HPDE6-E6E7 (cell line): ENCODE results near the gene VPS13D.
"Not testable (repeated sequence)": the region's sequence is repeated elsewhere in the genome, so short reads cannot be mapped to it uniquely, and the experiment has no call there.

ENCODE experiments used
- DNase-seq: peaks from one replicate; pipeline ENCODE4 v3.0.0; 2011; ENCODE audit warnings: missing footprints; ENCODE audit errors: extremely low spot score

Gene VPS13D

GRCh38 chr1:12196641-12197482, 33.0 kb upstream of the VPS13D start:
- no peak for DNase-seq

DNA sequence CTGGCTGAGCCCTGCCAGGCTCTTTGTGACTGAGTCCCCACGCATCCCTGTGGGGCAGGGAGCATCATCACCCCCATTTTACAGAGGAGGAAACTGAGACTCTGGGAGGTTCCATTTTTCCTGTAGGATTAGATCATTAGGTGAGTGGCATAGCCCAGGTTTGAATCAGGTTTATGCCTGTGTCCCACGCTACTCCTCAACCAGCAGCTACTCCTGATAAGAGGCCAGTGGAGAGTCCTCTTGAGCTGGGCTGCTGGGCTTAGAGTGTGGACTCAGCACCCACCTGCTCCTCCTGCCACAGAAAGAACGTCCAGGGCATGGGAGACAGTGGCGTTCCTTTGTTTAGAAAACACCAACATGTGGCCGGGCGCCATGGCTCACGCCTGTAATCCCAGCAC, 32.3 kb upstream of the VPS13D start:
- no peak for DNase-seq

DNA sequence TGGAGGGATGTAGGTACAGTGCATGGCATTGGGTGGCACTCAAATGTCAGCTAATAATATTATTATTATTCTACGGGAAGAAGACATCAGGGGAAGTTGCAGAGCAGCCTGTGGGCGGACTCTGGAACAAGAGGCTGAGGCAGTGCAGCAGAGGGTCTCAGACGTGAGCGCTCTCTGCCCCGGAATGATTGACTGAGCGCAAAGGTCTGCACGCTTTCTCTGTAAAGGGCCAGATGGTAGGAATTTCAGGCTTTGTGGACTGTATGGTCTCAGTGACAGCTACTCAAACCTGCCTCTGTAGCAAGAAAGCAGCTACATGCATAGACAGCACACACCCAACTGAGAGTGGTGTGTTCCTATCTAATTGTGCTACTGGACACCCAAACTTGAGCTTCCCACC, 29.6 kb upstream of the VPS13D start:
- DNase-seq = no peak

GRCh38 chr1:12201352-12202189, 28.3 kb upstream of the VPS13D start:
- no peak for DNase-seq

- no peak for DNase-seq
Observed at GRCh38 chr1:12202190-12202497, 27.7 kb upstream of the VPS13D start.

- no peak for DNase-seq
Observed at GRCh38 chr1:12202577-12202976, 27.3 kb upstream of the VPS13D start.

GRCh38 chr1:12203216-12204007, 26.4 kb upstream of the VPS13D start:
- no peak for DNase-seq

DNA sequence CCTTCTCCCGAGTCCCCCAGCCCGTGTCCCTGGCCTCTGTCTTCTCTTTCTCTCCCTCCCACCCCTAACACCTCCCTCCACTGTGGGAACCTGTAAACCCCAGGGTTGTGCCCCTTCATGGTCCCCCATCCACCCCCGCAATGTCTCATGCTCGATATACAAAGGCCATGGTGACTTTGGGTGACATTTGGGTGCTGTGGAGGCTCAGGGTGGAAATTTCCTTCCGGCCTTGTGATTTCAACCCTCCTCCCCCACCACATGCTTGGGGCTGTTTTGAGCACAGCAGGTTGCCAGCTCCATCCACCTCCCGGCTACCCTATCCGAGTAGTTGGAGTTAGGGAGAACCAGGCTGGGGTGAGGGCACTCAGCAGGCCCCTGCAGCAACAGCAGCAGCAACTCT, 25.7 kb upstream of the VPS13D start:
- no peak for DNase-seq

- DNase-seq = no peak
Observed at GRCh38 chr1:12204754-12205658, 24.8 kb upstream of the VPS13D start.

DNA sequence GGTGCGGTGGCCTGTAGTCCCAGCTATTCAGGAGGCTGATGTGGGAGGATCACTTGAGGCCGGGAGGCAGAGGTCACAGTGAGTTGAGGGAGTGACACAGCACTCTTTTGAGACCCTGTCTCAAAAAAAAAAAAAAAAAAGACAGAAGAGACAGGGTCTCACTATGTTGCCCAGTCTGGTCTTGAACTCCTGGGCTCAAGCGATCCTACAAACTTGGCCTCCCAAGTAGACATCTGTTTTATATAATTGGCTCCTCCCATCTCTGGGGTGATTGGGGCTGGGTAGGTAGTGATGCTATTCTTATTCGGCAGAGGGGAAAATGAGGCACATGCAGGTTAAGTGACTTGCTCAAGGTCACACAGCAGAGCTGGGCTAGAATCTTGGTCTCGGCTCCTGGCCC, 23.6 kb upstream of the VPS13D start:
- no peak for DNase-seq

DNA sequence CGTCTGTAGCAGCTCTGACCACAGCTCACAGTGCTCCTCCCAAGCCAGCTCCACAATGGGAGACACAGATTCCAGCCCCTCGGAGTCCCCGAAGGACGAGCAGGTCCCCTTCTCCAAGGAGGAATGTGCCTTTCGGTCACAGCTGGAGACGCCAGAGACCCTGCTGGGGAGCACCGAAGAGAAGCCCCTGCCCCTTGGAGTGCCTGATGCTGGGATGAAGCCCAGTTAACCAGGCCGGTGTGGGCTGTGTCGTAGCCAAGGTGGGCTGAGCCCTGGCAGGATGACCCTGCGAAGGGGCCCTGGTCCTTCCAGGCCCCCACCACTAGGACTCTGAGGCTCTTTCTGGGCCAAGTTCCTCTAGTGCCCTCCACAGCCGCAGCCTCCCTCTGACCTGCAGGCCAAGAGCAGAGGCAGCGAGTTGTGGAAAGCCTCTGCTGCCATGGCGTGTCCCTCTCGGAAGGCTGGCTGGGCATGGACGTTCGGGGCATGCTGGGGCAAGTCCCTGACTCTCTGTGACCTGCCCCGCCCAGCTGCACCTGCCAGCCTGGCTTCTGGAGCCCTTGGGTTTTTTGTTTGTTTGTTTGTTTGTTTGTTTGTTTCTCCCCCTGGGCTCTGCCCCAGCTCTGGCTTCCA, 22.9 kb upstream of the VPS13D start:
- DNase-seq = no peak

DNA sequence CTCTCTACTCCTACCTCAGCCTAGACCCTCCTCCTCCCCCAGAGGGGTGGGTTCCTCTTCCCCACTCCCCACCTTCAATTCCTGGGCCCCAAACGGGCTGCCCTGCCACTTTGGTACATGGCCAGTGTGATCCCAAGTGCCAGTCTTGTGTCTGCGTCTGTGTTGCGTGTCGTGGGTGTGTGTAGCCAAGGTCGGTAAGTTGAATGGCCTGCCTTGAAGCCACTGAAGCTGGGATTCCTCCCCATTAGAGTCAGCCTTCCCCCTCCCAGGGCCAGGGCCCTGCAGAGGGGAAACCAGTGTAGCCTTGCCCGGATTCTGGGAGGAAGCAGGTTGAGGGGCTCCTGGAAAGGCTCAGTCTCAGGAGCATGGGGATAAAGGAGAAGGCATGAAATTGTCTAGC, 21.6 kb upstream of the VPS13D start:
- DNase-seq = no peak

DNA sequence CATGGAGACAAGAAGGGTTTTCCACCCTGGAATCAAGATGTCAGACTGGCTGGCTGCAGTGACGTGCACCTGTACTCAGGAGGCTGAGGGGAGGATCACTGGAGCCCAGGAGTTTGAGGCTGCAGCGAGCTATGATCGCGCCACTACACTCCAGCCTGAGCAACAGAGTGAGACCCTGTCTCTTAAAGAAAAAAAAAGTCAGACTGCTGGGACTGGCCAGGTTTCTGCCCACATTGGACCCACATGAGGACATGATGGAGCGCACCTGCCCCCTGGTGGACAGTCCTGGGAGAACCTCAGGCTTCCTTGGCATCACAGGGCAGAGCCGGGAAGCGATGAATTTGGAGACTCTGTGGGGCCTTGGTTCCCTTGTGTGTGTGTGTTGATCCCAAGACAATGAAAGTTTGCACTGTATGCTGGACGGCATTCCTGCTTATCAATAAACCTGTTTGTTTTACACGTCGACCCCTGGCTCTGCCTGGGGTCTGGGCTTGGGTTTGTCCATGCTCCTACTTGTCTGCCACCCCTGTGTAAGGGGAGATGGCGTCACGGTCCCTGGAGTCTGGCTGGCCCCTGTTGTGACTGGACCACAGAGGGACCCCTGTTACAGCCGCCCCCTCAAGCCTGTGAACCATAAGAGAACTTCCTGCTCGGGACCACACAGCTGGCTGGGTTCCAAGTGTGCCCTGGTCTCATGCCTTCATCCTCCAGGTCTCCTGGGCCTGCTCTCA, 20.9 kb upstream of the VPS13D start:
- DNase-seq = peak; percentile 71

DNA sequence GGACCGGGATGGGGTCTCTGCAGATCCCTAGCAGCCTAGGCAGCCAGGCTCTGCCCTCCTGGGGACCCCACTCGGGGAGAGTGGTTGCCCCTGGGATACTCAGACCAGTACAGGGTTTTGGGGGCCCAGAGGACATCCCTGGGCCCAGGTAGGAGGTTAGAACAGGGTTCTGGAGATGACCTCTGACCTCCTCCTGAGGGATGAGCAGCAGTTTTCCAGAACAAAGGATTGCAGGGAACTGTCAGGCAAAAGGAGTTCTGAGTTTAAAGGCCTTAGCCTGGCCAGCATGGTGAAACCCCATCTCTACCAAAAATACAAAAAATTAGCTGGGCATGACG, 20.4 kb upstream of the VPS13D start:
- no peak for DNase-seq

DNA sequence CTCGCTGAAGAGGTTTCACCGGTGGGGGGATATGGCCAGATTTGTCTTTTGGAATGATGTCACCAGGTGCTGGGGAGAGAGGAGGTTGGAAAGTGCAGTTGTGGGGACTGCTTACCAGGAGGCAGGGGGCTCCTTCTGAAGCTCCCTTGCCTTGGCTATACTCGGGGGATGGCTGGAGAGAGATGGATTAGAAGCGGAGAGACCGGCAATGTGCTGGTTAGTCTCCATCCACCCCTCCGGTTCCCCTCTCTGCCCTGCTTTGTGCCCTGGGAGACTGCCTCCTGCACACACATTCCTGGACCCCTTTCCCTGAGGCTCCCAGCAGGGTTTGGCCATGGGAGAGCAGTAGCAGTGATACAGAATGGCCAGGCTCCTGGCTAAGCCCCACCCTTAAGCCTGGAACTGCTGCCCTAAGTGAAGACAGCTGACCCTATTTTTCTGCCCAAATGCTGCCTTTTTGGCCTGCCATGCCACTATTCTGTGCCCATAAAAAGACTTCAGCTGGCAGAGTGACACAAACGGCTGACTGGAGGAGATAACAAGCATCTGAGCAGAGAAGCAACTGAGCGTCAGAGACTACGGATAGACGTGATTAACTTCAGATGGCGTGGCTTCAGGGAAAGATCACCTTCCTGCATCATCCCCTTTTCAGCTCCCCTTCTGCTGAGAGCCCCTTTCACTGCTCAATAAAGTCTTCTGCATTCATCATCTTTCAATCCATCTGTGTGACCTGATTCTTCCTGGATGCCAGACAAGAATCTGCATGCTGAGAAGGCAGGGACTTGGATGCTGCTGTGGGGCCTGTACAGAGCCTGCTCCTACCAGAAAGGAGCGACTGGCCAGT, 14.5 kb upstream of the VPS13D start:
- DNase-seq = no peak

DNA sequence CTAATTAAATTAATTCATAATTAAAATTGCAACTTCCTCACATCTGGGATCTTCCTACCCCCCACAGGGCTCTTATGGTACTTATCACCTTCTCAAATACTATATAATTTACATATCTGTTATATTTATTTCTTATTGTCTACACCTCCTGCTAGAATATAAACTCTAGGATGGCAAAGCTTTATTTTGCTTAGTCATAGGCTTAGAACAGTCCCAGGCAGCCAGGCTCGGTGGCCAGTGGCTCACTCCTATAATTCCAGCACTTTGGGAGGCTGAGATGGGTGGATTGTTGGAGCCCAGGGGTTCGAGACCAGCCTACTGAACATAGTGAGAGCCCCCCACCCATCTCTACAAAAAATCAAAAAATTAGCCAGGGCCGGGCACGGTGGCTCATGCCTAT, 10.0 kb upstream of the VPS13D start:
- no peak for DNase-seq

GRCh38 chr1:12220890-12221289, 8.9 kb upstream of the VPS13D start:
- no peak for DNase-seq

- not testable (repeated sequence) for DNase-seq
Observed at GRCh38 chr1:12222700-12223099, 7.1 kb upstream of the VPS13D start.

GRCh38 chr1:12224092-12224491, 5.7 kb upstream of the VPS13D start:
- DNase-seq = not testable (repeated sequence)
